K562 (cell line): ENCODE results near the gene PEPD. TPM values are rescaled to one million over a fixed set of nuclear protein-coding genes. Genes with fewer than 3 reads are reported as not detected.

ENCODE experiments used
- ATAC-seq: fragments of 200-7000 bp; cut with Tn5 transposase; 3 replicates; pipeline ENCODE4 v1.9.1; 2020; ENCODE audit warnings: moderate library complexity
- BruUV-seq: library from RNA; stranded (reverse); fragments of 400-500 nt; replicated peaks from 2 replicates; lab custom pipeline; 2021; lab: Mats Ljungman, UMichigan
- CTCF ChIA-PET: fragments of 300-600 bp; formaldehyde crosslinking; extraction: SDS; loops from one replicate; lab custom pipeline; 2021; ENCODE audit warnings: low intra/inter-chr PET ratio; lab: Yijun Ruan, JAX
- POLR2A ChIA-PET: fragments of 300-600, 350-650 bp; sonication (Branson Sonifier 250); formaldehyde crosslinking; extraction: SDS; loops from one replicate; lab custom pipeline; 2021; ENCODE audit warnings: antibody characterized with exemption, inconsistent platforms; lab: Yijun Ruan, JAX
- DNase-seq, 4 experiments: peaks; one replicate each; pipeline versions ENCODE4 v3.0.0 to v3.0.0-alpha.2; 2011 to 2018; ENCODE audit warnings: low spot score in 3 of 4, mixed read lengths in 3 of 4; ENCODE audit errors: extremely low read depth in 1 of 4
- FAIRE-seq: peaks from 2 replicates; lab custom pipeline; 2011; peaks lifted over from hg19 to GRCh38; lab: Jason Lieb, UNC
- H2AFZ ChIP-seq: 2 replicates; pipeline ENCODE4 v1.6.0; 2011; ENCODE audit warnings: low read depth, low read length, control low read depth, inconsistent platforms
- H3K27ac ChIP-seq: fragments of 200-600 bp; 3 replicates; pipeline ENCODE4 v1.8.0; 2011; ENCODE audit warnings: low read depth, mild to moderate bottlenecking, control low read depth, inconsistent platforms, low read length, moderate library complexity, mixed read lengths; ENCODE audit errors: extremely low read depth
- H3K27me3 ChIP-seq, 2 experiments: fragments of 300-600 bp in 1 of 2; 2 replicates in 1 of 2; 3 replicates in 1 of 2; pipeline versions ENCODE4 v1.6.0 to v1.8.0; 2011; ENCODE audit warnings: inconsistent platforms in 2 of 2, low read length in 2 of 2, mild to moderate bottlenecking in 1 of 2, mixed read lengths in 1 of 2, moderate library complexity in 1 of 2; ENCODE audit not compliant: control insufficient read depth in 2 of 2, insufficient read depth in 2 of 2
- H3K36me3 ChIP-seq: fragments of 300-600 bp; 3 replicates; pipeline ENCODE4 v1.8.0; 2011; ENCODE audit warnings: mild to moderate bottlenecking, low read length, inconsistent platforms; ENCODE audit not compliant: control insufficient read depth, insufficient read depth
- H3K4me1 ChIP-seq, 2 experiments: fragments of 200-600 bp in 1 of 2; replicated peaks in 1 of 2; 2 replicates in 1 of 2; 3 replicates in 1 of 2; pipeline versions ENCODE4 v1.5.1 to v1.8.0; 2011; ENCODE audit warnings: inconsistent platforms in 2 of 2, low read length in 2 of 2, mild to moderate bottlenecking in 1 of 2, mixed read lengths in 1 of 2, moderate library complexity in 1 of 2; ENCODE audit not compliant: control insufficient read depth in 2 of 2, insufficient read depth in 2 of 2
- H3K4me2 ChIP-seq: 2 replicates; pipeline ENCODE4 v1.6.1; 2011; ENCODE audit warnings: low read length, control low read depth, inconsistent platforms, mixed read lengths; ENCODE audit not compliant: insufficient read depth
- H3K4me3 ChIP-seq: fragments of 200-600 bp; sonication (generic), shearing (Covaris generic); 2 replicates; pipeline ENCODE4 v1.5.1; 2016; ENCODE audit warnings: control low read depth, inconsistent platforms
- H3K79me2 ChIP-seq: fragments of 200-600 bp; 3 replicates; pipeline ENCODE4 v1.8.0; 2011; ENCODE audit warnings: low read length, inconsistent platforms; ENCODE audit not compliant: control insufficient read depth, insufficient read depth
- H3K9ac ChIP-seq, 2 experiments: 2 replicates each; pipeline versions ENCODE4 v1.6.0 to v1.6.1; 2011; ENCODE audit warnings: low read depth in 2 of 2, low read length in 2 of 2, control low read depth in 1 of 2, inconsistent platforms in 1 of 2, mild to moderate bottlenecking in 1 of 2, mixed read lengths in 1 of 2; ENCODE audit not compliant: insufficient read depth in 1 of 2
- H3K9me1 ChIP-seq: one replicate; pipeline ENCODE4 v1.6.0; 2011; ENCODE audit warnings: inconsistent platforms, mild to moderate bottlenecking, low read length, moderate library complexity; ENCODE audit not compliant: control insufficient read depth, insufficient read depth
- H3K9me3 ChIP-seq: replicated peaks from 2 replicates; pipeline ENCODE4 v1.5.1; 2011; ENCODE audit warnings: low read depth, low read length, inconsistent platforms; ENCODE audit not compliant: control insufficient read depth, insufficient read depth
- H4K20me1 ChIP-seq: replicated peaks from 2 replicates; pipeline ENCODE4 v1.6.1; 2011; ENCODE audit warnings: low read length, inconsistent platforms, mixed read lengths; ENCODE audit not compliant: control insufficient read depth, insufficient read depth
- CXXC5 ChIP-seq: fragments of 250-450 bp; sonication (Bioruptor Pico); IDR thresholded peaks from 2 replicates; pipeline ENCODE4 v1.8.0; 2022; ENCODE audit warnings: inconsistent platforms, mild to moderate bottlenecking, moderate library complexity
- JUNB ChIP-seq: fragments of 450-650 bp; formaldehyde crosslinking; conservative IDR thresholded peaks from 2 replicates; pipeline ENCODE4 v1.4.0; 2020; ENCODE audit warnings: mild to moderate bottlenecking
- JUND ChIP-seq, 2 experiments: IDR thresholded peaks; 2 replicates in 1 of 2; 3 replicates in 1 of 2; pipeline ENCODE4 v1.6.1; 2011; ENCODE audit warnings: borderline replicate concordance in 2 of 2, low read depth in 2 of 2, low read length in 2 of 2, improper control_type of control experiment in 1 of 2, missing biosample characterization in 1 of 2, missing genetic modification characterization in 1 of 2, missing genetic modification reagents in 1 of 2
- NR3C1 ChIP-seq: sonication (generic); formaldehyde crosslinking; IDR thresholded peaks from 2 replicates; pipeline ENCODE4 v1.8.1; 2022; ENCODE audit warnings: missing genetic modification reagents
- SIN3B ChIP-seq: fragments of 450-650 bp; IDR thresholded peaks from 2 replicates; pipeline ENCODE4 v1.6.1; 2017; ENCODE audit warnings: low read depth, mild to moderate bottlenecking, moderate library complexity
- SPI1 ChIP-seq: IDR thresholded peaks from 2 replicates; pipeline ENCODE4 v1.6.1; 2011; ENCODE audit warnings: low read depth, low read length, control low read depth, borderline replicate concordance
- SRSF9 ChIP-seq: fragments of 200-400 bp; formaldehyde crosslinking; IDR thresholded peaks from 2 replicates; pipeline ENCODE4 v1.6.1; 2017; ENCODE audit warnings: low read depth, low read length, borderline replicate concordance
- STAG1 ChIP-seq: sonication (generic); formaldehyde crosslinking; IDR thresholded peaks from 2 replicates; pipeline ENCODE4 v1.5.0; 2020; ENCODE audit warnings: missing genetic modification reagents, borderline replicate concordance
- TOE1 ChIP-seq, 2 experiments: fragments of 450-650 bp in 1 of 2; sonication (generic) in 1 of 2; formaldehyde crosslinking in 1 of 2; IDR thresholded peaks; 2 replicates each; pipeline versions ENCODE4 v1.7.1 to v1.8.0; 2016 to 2022; ENCODE audit warnings: borderline replicate concordance in 2 of 2, mild to moderate bottlenecking in 2 of 2, antibody characterized with exemption in 1 of 2, inconsistent platforms in 1 of 2, low read depth in 1 of 2, missing genetic modification reagents in 1 of 2, moderate library complexity in 1 of 2
- U2AF1 ChIP-seq: fragments of 200-400 bp; formaldehyde crosslinking; optimal IDR thresholded peaks from 2 replicates; pipeline ENCODE3; 2017; ENCODE audit warnings: mild to moderate bottlenecking, low read depth, low read length, moderate library complexity
- ZBTB17 ChIP-seq: fragments of 450-650 bp; formaldehyde crosslinking; IDR thresholded peaks from 2 replicates; pipeline ENCODE4 v1.4.0; 2020; ENCODE audit warnings: mild to moderate bottlenecking
- ZBTB34 ChIP-seq: fragments of 250-450 bp; sonication (Bioruptor Pico); IDR thresholded peaks from 2 replicates; pipeline ENCODE4 v1.8.0; 2021; ENCODE audit warnings: mild to moderate bottlenecking, moderate library complexity
- ZNF232 ChIP-seq: sonication (generic); formaldehyde crosslinking; IDR thresholded peaks from 2 replicates; pipeline ENCODE4 v1.8.0; 2022; ENCODE audit warnings: mild to moderate bottlenecking, missing genetic modification reagents
- WGBS: fragments of 100-300 bp; shearing (Covaris generic); methylation state at CpG from one replicate; pipeline ENCODE4 v1.1.6; 2016; ENCODE audit warnings: low coverage, mixed read lengths; ENCODE audit not compliant: insufficient coverage; ENCODE audit errors: missing lambda C conversion rate; 5-methylcytosine and 5-hydroxymethylcytosine counted together
- in situ Hi-C: fragments of 300-500 bp; cut with MboI; formaldehyde crosslinking; loops from 4 replicates; pipeline ENCODE4 v1.15.0; 2018; ENCODE audit warnings: inconsistent platforms, mixed read lengths
- intact Hi-C: fragments of 100-400 bp; cut with micrococcal nuclease; formaldehyde crosslinking; loops from 2 replicates; pipeline ENCODE4 v1.14.2; 2022
- polyA plus RNA-seq, 8 experiments: library from polyadenylated mRNA; depleted of rRNA in 4 of 8; stranded (reverse) in 5 of 8; unstranded in 3 of 8; fragments of >200 nt; fragmentation: Nextera tagmentation in 2 of 8; fragmentation: Illumina TruSeq in 1 of 8; extraction: Ambion mirVana in 2 of 8; extraction: Trizol in 1 of 8; gene quantifications; 2 replicates each; pipeline versions ENCODE4 v1.2.1 to v1.2.3, GENCODE V29; 2011 to 2014; ENCODE audit warnings: inconsistent platforms in 1 of 8, missing spikeins in 1 of 8
- total RNA-seq, 7 experiments: library from RNA; depleted of rRNA in 6 of 7; stranded (reverse); fragments of >200 nt in 6 of 7; fragmentation: Illumina TruSeq in 2 of 7; extraction: Trizol in 2 of 7; gene quantifications; 2 replicates each; pipeline versions ENCODE4 v1.2.1 to v1.2.3, GENCODE V29; 2011 to 2021; ENCODE audit warnings: low replicate concordance in 1 of 7
- TF ChIP-seq, protein P1 (sequence below): fragments of 450-650 bp; IDR thresholded peaks from 2 replicates; pipeline ENCODE4 v1.6.1; 2016; ENCODE audit warnings: antibody characterized with exemption
- TF ChIP-seq, protein P2 (sequence below): fragments of 250-450 bp; sonication (Bioruptor Pico); IDR thresholded peaks from 2 replicates; pipeline ENCODE4 v1.8.0; 2022; ENCODE audit warnings: inconsistent platforms

PEPD gene
- total and polyA plus RNA-seq, 9 of the 15 experiments (the other 6 are each of a cell fraction or from before 2014, with no cell fraction given) = 1.3 to 19.2 (median 16.0) TPM

- intact Hi-C loops = no loop called here
- ATAC-seq (no peak), DNase-seq (no peak), FAIRE-seq (no peak)
- Histone ChIP-seq H3K4me3 (no peak overlapping the region), H3K9me3 (no peaks in the 10 kb centered on the region), H3K27ac (no peak overlapping the region), H3K9me1 (no peaks in the 10 kb centered on the region), H3K4me1 (no peaks in the 10 kb centered on the region), H3K27me3 (peaks cover 0 to 41% of the 10 kb centered on the region in 2 experiments; a peak in 3 of 5 replicates), H3K9ac (no peak overlapping the region), H3K4me2 (no peak overlapping the region), H3K79me2 (no peaks in the 10 kb centered on the region), H3K36me3 (no peaks in the 10 kb centered on the region), H4K20me1 (peaks cover 5% of the 10 kb centered on the region; the same call in 1 of the 2 replicates), H2AFZ (no peak overlapping the region)
- no peak for TF ChIP-seq TOE1 (IDR thresholded peaks at IDR 0.05; ENCODE audit: borderline replicate concordance)
- TF ChIP-seq TOE1 (CRISPR knock-in tag; IDR thresholded peaks at IDR 0.05; ENCODE audit: borderline replicate concordance, low read depth) = no peak
- no peak for TF ChIP-seq NR3C1 (CRISPR knock-in tag)
- TF ChIP-seq CXXC5 (CRISPR knock-in tag) = no peak
- TF ChIP-seq, protein P1, sequence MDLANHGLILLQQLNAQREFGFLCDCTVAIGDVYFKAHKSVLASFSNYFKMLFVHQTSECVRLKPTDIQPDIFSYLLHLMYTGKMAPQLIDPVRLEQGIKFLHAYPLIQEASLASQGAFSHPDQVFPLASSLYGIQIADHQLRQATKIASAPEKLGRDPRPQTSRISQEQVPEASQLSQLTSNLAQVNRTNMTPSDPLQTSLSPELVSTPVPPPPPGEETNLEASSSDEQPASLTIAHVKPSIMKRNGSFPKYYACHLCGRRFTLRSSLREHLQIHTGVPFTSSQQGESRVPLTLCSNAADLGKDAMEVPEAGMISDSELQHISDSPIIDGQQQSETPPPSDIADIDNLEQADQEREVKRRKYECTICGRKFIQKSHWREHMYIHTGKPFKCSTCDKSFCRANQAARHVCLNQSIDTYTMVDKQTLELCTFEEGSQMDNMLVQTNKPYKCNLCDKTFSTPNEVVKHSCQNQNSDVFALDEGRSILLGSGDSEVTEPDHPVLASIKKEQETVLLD = no peak
- TF ChIP-seq ZBTB17 (CRISPR knock-in tag) = no peak
- no peak for TF ChIP-seq JUND (IDR thresholded peaks at IDR 0.05; ENCODE audit: borderline replicate concordance, low read depth, low read length)
- TF ChIP-seq JUND (tag; IDR thresholded peaks at IDR 0.05; ENCODE audit: borderline replicate concordance, low read depth, low read length) = no peak
- no peak for TF ChIP-seq U2AF1
- TF ChIP-seq, protein P2, sequence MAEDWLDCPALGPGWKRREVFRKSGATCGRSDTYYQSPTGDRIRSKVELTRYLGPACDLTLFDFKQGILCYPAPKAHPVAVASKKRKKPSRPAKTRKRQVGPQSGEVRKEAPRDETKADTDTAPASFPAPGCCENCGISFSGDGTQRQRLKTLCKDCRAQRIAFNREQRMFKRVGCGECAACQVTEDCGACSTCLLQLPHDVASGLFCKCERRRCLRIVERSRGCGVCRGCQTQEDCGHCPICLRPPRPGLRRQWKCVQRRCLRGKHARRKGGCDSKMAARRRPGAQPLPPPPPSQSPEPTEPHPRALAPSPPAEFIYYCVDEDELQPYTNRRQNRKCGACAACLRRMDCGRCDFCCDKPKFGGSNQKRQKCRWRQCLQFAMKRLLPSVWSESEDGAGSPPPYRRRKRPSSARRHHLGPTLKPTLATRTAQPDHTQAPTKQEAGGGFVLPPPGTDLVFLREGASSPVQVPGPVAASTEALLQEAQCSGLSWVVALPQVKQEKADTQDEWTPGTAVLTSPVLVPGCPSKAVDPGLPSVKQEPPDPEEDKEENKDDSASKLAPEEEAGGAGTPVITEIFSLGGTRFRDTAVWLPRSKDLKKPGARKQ (CRISPR knock-in tag) = no peak
- TF ChIP-seq STAG1 (CRISPR knock-in tag) = no peak
- no peak for TF ChIP-seq SPI1
- no peak for TF ChIP-seq SIN3B
- no peak for TF ChIP-seq ZNF232 (CRISPR knock-in tag)
- TF ChIP-seq SRSF9 = no peak
- no peak for TF ChIP-seq JUNB (CRISPR knock-in tag)
- TF ChIP-seq ZBTB34 (CRISPR knock-in tag) = no peak
- POLR2A ChIA-PET = interaction anchor here (0.6 to 1.0 kb wide), 2 partner anchors 9 to 399 kb away, joined by 3 read pairs; no protein-coding TSS in a partner anchor
- CTCF ChIA-PET = no interaction called here
- 0% methylated on average over 8 of the region's 8 CpGs for WGBS
- BruUV-seq = no TSS peak
- in situ Hi-C loops = no loop called here
Observed at GRCh38 chr19:33558151-33558550, 36.6 kb upstream of the PEPD start.
